GM18498 (cell line): ENCODE data around the gene UBE2D1.
"Not testable (repeated sequence)": the region's sequence is repeated elsewhere in the genome, so short reads cannot be mapped to it uniquely, and the experiment has no call there.

Experiments
- ATAC-seq: cut with Tn5 transposase; IDR thresholded peaks from one replicate; pipeline ENCODE4 v1.9.1; 2021; ENCODE audit warnings: mild to moderate bottlenecking, moderate library complexity; ENCODE audit not compliant: unreplicated experiment

The UBE2D1 gene

DNA sequence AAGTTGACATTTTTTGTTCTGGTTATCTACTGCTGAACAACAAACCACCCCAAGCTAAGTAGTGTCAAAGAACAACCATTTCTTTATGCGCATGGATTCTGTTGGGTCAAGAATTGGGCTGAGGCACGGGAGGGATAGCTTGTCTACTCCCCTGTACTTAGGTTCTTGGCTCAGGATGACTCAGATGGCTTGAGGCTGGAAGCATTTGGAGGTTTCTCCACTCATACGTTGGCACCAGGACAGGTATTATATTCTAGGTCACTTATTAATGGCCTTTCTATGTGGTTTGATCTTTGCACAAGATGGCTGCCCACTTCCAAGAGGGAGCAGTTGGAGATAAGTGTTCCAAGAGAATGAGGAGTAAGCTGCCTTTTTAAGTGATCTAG lies 38.6 kb downstream of the UBE2D1 start:
- peak; percentile 24 for ATAC-seq

DNA sequence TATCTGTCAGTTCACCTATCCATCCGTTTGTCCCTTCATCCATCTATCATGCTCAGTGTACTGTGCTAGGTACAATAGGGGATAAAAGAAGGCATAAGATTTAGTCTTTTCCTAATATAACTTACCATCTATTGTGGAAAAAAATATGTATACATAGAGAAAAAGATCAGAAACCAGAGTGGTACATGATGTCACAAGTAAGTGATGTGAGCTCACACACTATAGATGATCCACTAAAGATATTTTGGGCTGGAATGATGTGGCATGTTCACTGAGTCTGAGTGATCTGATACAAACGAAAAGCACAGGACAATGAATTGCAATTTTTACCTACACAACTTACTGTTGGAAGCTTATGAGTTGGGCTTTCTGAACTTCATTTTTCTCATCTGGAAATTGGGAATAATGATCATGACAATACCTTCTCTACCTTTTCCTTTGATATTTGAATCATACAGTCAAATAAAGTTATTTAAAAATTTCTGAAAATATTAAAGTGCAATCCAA lies 47.7 kb downstream of the UBE2D1 start:
- no peak for ATAC-seq

DNA sequence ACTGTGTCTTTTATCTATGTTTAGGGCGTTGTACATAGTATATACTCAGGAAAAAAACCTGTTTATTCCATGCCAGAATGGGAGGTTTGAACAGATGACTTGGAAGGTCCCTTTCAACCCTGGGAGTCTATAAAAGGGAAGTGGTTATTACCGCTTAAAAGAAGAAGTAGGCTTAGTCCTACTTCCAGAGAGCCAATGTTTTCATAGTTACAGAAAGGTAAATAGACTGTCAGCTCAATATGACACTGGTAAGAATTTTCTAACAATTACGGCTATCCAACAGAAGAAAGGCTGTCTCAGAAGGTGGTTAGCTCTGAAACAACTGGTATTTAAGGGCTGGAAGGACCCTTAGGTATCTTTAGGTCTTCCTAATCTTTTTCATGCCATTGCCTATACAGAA lies 49.3 kb downstream of the UBE2D1 start:
- ATAC-seq: peak; percentile 51

DNA sequence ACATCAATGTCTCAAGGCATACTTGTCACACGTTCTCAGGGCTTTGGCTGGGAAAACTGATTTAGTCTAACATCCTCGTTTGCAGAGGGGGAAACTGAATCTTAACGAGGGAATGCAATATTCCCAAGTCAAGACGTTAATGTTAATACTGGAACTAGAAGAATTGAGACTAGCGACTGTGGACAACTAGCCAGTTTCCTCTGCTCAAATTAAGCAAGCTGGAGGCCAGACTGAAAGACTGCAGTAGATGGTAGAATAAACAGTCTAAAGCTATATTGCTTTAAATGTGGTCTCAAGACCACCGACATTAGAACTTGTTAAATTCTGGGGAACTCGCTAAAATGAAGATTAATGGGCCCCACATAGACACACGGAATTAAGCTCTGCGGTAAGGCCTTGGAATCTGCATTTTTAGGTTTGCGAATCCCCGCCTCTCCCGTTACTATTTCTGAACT lies 49.8 kb downstream of the UBE2D1 start:
- ATAC-seq: peak; percentile 3

DNA sequence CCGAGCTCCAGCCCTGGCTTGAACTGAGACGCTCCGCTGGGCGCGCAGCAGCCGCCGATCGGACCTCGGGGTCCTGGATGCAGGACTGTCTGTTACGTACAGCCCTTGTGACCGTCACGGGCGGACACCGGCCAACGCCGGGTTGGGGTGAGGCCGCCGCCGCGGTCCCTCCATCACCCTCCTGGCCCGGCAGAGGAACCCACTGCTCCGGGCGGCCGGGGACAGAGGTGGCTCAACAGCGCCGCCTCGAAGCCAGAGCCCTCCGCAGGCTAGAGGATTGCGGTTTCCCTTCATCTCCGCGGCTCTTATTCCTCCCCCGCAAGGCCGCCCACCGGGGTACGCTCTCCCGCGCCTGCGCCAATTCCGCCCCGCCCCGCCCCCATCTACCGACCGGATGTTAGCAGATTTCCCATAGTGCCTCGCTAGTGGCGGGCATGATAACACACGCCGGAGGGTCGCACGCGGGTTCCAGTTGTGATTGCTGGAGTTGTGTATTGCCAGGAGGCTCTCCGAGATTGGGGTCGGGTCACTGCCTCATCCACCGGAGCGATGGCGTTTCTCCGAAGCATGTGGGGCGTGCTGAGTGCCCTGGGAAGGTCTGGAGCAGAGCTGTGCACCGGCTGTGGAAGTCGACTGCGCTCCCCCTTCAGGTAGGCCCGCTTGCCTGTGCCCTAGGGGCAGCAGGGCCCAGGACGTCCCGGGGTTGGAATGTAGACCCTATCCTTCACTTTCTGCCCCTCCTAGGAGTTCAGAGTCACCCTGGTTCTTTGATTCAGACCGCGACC lies 50.4 kb downstream of the UBE2D1 start, which contains the start of gene TFAM:
TFAM (plus strand) TSS at position 412 of the 785 bp plus-strand sequence; CDS start at position 550, 138 bp downstream.
- peak; percentile 92 for ATAC-seq

DNA sequence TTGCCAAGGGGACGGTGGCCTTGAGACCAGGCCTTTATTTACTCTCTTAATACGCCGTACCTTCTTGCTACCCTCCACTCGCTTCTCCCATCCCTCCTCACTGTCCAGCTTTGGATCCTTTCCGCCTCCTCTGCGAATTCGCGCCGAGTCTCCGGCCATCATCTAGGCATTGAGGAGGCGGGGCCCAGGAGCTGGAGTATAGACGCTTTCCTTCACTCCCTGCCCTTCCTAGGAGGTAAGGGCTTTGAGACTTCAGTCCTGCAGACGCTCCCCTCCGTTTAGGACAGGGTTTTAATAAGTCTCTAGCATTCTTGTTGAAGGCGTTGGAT lies 50.9 kb downstream of the UBE2D1 start:
- peak; percentile 6 for ATAC-seq

DNA sequence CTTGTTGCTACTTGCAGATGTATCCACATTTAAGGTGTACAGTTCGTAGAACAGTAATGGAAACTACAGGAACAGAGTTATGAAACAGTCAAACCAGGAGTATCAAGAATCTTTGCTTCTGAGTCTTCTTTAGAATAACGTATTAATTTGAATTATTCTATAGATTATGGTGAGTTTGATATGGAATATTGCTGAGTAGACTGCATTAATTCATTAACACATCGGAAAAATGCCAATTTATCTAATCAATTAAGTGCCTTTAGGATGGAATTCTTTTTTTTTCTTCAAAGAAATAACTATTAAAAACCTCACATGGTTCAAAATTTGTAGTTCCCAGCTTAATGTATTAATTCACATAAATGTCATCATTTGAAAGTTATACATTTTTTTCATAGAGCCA lies 54.2 kb downstream of the UBE2D1 start:
- ATAC-seq: no peak

DNA sequence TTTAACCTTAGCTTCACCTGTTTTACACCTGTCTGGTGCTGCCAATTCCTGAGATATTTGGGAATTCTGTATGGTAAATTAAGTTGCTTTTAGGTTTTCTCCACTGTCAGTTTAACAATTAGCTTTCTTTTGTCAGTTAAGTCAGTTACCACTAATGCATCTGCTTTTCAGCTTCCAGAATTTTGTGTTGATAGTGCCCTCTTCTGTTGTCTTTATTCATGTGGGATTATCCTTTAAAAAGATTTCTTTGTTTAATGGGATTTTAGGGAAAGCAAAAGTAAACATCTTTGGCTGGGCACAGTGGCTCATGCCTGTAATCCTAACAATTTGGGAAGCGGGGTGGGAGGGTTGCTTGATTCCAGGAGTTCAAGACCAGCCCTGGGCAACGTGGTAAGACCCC lies 58.5 kb downstream of the UBE2D1 start:
- ATAC-seq: no peak

DNA sequence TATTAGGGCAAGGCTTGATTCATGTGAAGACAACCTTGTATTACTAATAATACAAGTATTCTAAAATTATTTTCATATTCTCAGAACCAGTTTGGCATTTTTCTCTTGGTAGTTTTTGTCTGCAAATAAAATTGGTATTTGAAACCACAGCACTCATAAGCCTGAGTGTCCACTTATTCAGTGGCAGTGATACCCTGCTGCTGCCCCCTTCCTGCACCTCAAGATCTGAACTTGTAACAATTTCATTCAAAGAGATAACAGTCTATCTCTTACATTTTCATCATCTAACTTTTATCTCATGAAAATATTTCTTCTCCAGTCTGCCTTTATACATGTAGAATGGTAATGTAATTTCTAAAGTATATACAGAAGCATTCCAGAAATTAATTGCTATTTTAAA lies 59.7 kb downstream of the UBE2D1 start:
- no peak for ATAC-seq

DNA sequence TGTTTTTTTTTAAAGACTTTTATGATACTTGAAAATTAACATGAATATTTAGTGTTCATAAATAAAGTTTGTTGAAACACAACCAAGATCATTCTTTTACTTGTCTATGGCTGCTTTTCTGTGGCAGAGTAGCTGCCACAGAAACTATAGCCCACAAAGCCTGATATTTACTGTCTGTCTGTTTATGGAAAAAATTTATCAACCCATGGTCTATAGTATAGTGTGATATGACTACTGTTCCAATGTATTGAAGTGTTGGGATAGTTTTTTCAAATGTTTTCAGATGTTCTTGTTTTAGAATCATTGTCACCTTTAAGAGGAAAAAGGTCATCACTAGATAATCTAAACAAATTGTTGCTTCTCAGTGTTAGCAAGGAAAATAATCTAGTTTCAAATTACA lies 61.3 kb downstream of the UBE2D1 start:
- ATAC-seq: no peak

DNA sequence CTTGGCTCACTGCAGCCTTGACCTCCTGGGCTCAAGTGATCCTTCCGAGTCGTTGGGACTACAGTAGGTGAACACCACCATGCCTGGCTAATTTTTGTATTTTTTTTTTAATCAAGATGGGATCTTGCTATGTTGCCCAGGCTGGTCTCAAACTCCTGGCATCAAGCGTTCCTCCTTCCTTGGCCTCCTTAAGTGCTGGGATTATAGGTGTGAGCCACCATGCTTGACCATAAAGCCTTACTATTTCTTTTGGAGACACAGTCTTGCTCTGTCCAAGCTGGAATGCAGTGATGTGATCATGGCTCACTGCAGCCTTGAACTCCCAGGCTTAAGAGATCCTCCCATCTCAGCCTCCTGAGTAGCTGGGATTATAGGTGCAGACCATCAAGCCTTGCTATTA lies 63.0 kb downstream of the UBE2D1 start:
- no peak for ATAC-seq

DNA sequence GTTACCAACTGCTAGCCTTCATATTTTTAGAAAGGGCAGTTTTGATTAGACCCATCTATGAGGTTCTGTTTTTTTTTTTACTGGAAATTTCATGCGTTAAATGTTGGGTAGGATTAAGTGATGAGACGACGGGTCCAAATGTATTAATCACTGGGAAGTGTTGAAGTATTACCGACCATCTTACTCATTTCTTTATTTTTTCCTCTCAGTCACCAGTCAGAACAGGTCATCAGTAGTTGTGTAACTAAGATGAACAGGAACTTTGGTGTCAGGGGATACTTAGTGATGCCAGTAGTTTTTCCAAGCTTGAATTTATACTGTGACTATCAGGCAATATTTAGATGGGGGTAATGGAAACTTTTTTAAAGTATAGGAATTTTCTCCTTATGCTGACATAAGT lies 64.6 kb downstream of the UBE2D1 start:
- no peak for ATAC-seq

DNA sequence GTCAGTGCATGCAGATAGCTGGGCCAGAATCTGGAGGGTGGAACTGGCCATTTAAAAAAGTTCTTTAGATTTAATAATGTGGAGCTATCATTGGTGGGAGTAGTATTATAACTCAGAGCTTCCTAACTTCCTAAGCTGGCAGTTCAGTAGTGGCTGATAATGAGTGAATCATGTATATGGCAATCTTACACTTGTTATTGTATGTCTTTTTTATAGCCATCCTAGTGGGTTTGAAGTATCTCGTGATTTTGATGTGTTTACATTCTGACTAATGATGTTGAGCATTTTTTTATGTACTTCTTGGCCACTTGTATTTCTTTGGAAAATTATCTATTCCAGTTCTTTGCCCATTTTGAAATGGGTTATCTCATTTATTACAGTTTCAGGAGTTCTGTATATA lies 65.8 kb downstream of the UBE2D1 start:
- no peak for ATAC-seq

DNA sequence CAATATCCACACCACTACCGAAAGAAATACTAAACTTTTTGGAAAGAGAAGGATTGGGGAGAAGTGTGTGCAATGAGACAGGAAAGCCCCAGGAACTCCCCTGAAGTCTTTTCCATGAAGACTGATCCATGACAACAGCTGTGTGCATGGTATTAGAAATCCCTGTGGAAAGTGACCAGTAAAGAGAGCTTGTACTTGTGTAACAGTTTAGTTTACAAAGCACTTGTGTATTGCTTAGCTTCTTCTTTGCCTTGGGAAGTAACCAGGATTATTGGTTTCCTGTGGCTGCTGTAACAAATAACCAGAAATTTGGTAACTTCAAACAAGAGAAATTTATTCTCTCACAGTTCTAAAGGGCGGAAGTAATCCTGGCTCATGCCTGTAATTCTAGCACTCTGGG lies 69.2 kb downstream of the UBE2D1 start:
- no peak for ATAC-seq

DNA sequence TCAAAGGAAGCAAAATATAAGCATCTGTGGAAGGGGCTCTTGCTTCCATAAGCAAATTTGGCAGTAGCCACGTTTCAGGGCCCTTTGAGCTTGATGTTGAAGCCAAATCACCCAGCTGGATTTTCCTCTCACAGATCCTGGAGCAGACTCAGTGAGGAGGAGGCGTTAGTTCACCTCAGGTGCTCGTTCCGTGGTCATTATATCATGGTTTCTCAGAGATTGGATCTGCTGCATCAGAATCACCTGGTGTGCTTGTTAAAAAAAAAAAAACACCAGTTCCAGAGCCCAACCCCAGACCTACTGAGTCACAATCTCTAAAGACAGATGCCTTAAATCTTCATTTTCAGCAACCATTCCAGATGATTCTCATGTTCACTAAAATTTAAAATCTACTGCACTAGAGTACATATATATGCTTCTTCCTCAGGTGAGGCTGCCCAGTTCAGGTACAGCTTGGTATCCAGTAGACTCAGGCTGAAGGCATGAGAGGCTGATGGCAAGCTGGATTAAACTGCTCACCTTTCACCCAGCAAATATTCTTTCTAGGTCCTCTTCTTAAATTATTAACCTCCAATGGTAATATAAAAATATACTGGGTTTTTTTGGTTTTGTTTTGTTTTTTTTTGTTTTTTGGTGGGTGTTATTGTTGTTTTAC lies 75.3 kb downstream of the UBE2D1 start:
- ATAC-seq: no peak

DNA sequence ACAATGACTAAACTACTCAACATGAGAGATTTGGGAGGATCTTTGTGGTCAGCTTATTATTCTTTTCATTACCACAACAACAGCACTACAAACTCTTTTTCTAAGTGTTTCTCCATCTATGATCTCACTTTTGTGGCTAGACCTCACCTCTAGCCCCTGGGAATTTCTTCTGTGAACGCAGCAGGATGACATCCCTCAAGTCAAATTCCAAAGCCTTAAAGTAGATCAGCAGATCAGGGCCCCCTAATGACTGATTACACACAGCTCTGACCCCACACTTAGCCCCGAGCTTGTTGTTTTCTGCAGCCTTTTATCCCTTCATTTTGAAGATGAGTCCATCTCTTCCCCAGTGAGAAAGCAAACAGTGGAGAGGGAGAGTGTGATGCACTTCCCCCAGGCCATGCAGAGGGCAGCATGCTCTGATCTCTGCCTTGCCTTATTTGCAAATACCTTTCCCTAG lies 77.7 kb downstream of the UBE2D1 start:
- ATAC-seq: no peak

DNA sequence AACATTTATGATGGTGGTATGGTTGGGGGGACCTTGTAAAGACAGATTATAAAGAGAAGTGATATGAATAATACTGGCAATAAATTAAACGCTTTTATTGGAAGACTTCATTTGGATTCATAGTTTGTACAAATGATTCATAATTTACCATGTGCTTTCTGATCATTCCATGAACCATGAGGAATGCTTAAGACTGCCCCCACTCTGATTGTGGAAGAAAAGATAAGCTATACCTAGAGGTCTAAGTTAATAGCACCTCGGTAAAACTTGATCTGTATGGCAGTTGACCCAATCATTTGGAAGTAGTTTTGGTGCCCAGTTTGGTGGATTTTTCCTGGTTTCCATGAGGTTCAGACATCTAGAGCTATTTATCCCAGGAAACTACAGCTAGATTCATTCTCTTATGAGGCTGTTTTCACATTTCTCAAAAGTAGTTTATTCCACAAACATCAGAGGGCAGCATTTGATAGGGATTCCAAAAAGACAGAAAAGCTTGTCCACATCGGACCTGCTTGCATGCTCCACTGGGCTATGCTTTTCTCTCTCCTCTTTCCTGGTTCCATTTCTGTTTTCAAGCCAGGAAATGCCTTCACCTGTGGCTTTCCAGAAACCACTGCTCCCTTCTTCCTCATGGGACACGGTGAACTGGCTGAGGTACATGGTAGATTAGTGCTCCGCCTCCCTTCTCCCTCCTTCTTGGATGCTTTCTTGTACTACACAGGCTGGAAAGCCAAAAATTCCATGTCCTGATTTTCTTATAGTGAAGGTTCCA lies 79.7 kb downstream of the UBE2D1 start:
- ATAC-seq: no peak

DNA sequence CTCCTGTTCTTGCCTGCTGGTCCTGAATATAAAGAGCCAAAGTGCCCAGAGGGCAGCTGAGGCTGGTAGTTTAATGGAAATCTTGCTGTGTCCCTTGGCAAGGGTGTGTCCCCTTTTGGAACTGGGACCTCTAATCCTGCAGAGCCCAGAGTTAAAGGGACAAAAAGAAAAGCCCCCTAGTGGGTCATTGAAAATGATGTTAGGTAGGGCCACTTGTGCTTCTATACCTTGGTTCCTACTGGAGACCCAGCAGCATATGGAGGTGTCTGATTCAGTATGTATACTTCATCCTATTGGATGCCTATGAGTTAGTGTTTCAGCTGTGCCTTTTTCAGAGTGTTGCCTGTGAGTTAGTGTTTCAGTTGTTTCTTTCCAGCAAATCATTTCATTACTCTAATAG lies 81.0 kb downstream of the UBE2D1 start:
- no peak for ATAC-seq

DNA sequence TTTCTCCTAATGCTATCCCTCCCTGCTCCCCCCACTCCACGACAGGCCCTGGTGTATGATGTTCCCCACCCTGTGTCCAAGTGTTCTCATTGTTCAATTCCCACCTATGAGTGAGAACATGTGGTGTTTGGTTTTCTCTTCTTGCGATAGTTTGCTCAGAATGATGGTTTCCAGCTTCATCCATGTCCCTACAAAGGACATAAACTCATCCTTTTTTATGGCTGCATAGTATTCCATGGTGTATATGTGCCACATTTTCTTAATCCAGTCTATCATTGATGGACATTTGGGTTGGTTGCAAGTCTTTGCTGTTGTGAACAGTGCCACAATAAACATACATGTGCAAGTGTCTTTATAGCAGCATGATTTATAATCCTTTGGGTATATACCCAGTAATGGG lies 83.1 kb downstream of the UBE2D1 start:
- ATAC-seq: not testable (repeated sequence)
